Peyer's patch (tissue), 4 donors: ENCODE measurements around the gene RBP3. TPM values are rescaled to one million over a fixed set of nuclear protein-coding genes. Genes with fewer than 3 reads are reported as not detected.

Source experiments
- DNase-seq, 3 donors: peaks; one replicate each; pipeline ENCODE4 v3.0.0-alpha.2; 2017 to 2019
- H3K27ac ChIP-seq, 4 donors: fragments of 200-600 bp; sonication (generic); one replicate each; pipeline ENCODE4 v1.5.1; 2016 to 2019
- H3K27me3 ChIP-seq, 2 donors: fragments of 200-600 bp; sonication (generic); one replicate each; pipeline ENCODE4 v1.5.1; 2019
- H3K36me3 ChIP-seq, 3 donors: fragments of 200-600 bp; sonication (generic); one replicate each; pipeline ENCODE4 v1.5.1; 2016 to 2019
- H3K4me1 ChIP-seq, 4 donors: fragments of 200-600 bp; sonication (generic); one replicate each; pipeline ENCODE4 v1.5.1; 2016 to 2019
- H3K4me3 ChIP-seq, 4 donors: fragments of 200-600 bp; sonication (generic); 1 replicate in 3 of 4; 2 replicates in 1 of 4; pipeline ENCODE4 v1.5.1; 2016 to 2019; ENCODE audit warnings: mild to moderate bottlenecking in 1 of 4
- H3K9me3 ChIP-seq, 4 donors: fragments of 200-600 bp; sonication (generic); one replicate each; pipeline ENCODE4 v1.5.1; 2016 to 2019; ENCODE audit warnings: mild to moderate bottlenecking in 1 of 4
- CTCF ChIP-seq, 6 experiments: fragments of 450-650 bp in 4 of 6; fragments of 200-600 bp in 2 of 6; sonication (generic) in 1 of 6; IDR thresholded peaks; one replicate each; pipeline ENCODE4 v1.5.1; 2017 to 2019; ENCODE audit warnings: antibody characterized with exemption in 6 of 6, mild to moderate bottlenecking in 3 of 6, moderate library complexity in 1 of 6
- POLR2A ChIP-seq, 2 donors: fragments of 450-650 bp; IDR thresholded peaks; one replicate each; pipeline ENCODE4 v1.5.1; 2017; ENCODE audit warnings: antibody characterized with exemption in 2 of 2, mild to moderate bottlenecking in 2 of 2, moderate library complexity in 2 of 2
- total RNA-seq, 4 donors: library from RNA; depleted of rRNA; stranded (reverse); fragments of >200 nt; gene quantifications; one replicate each; pipeline ENCODE4 v1.1.0, GENCODE V29; 2016

Gene RBP3
- total RNA-seq, 4 donors from 2014 or later: not detected

GRCh38 chr10:47323636-47324296 lies 24.4 kb upstream of the RBP3 start:
- H3K4me3 ChIP-seq: no peak overlapping the region
- DNase-seq: no peak
- H3K27me3 ChIP-seq: no peaks in the 10 kb centered on the region
- no peaks in the 10 kb centered on the region for H3K36me3 ChIP-seq
- no peak overlapping the region for H3K27ac ChIP-seq
- TF ChIP-seq POLR2A (IDR thresholded peaks at IDR 0.05) (no peak), CTCF (IDR thresholded peaks at IDR 0.05) (no peak)
- no peaks in the 10 kb centered on the region for H3K9me3 ChIP-seq
- no peaks in the 10 kb centered on the region for H3K4me1 ChIP-seq

GRCh38 chr10:47325303-47326291 lies 22.6 kb upstream of the RBP3 start:
- Histone ChIP-seq H3K27ac (no peak overlapping the region), H3K36me3 (no peaks in the 10 kb centered on the region), H3K27me3 (no peaks in the 10 kb centered on the region), H3K9me3 (no peaks in the 10 kb centered on the region), H3K4me1 (peaks cover 0 to 9% (median 0%) of the 10 kb centered on the region in 4 donors), H3K4me3 (no peak overlapping the region)
- no peak for DNase-seq
- TF ChIP-seq CTCF (IDR thresholded peaks at IDR 0.05) (no peak), POLR2A (IDR thresholded peaks at IDR 0.05) (no peak)

- H3K9me3 ChIP-seq: no peaks in the 10 kb centered on the region
- peaks cover 0 to 15% (median 0%) of the 10 kb centered on the region in 4 donors for H3K4me1 ChIP-seq
- H3K27ac ChIP-seq: no peak overlapping the region
- TF ChIP-seq CTCF (IDR thresholded peaks at IDR 0.05) (no peak), POLR2A (IDR thresholded peaks at IDR 0.05) (no peak)
- H3K36me3 ChIP-seq: no peaks in the 10 kb centered on the region
- no peak overlapping the region for H3K4me3 ChIP-seq
- H3K27me3 ChIP-seq: no peaks in the 10 kb centered on the region
- no peak for DNase-seq
Measured at GRCh38 chr10:47326306-47326926, 21.7 kb upstream of the RBP3 start.

GRCh38 chr10:47326927-47327330 lies 21.2 kb upstream of the RBP3 start:
- no peaks in the 10 kb centered on the region for H3K36me3 ChIP-seq
- no peak overlapping the region for H3K27ac ChIP-seq
- no peak overlapping the region for H3K4me3 ChIP-seq
- DNase-seq: no peak
- H3K4me1 ChIP-seq: peaks cover 0 to 20% (median 0%) of the 10 kb centered on the region in 4 donors
- TF ChIP-seq CTCF (IDR thresholded peaks at IDR 0.05) (no peak), POLR2A (IDR thresholded peaks at IDR 0.05) (no peak)
- no peaks in the 10 kb centered on the region for H3K9me3 ChIP-seq
- no peaks in the 10 kb centered on the region for H3K27me3 ChIP-seq

- TF ChIP-seq CTCF (IDR thresholded peaks at IDR 0.05) (no peak), POLR2A (IDR thresholded peaks at IDR 0.05) (no peak)
- Histone ChIP-seq H3K4me3 (no peak overlapping the region), H3K4me1 (peaks cover 0 to 20% (median 0%) of the 10 kb centered on the region in 4 donors), H3K27ac (peak overlapping the region in 2 of 4 donors; percentile 65 to 83), H3K9me3 (no peaks in the 10 kb centered on the region), H3K27me3 (no peaks in the 10 kb centered on the region), H3K36me3 (no peaks in the 10 kb centered on the region)
- no peak for DNase-seq
Measured at GRCh38 chr10:47329855-47330254, 18.3 kb upstream of the RBP3 start.
